A549 (cell line): ENCODE measurements around the gene CCDC121. TPM values are rescaled to one million over a fixed set of nuclear protein-coding genes. Genes with fewer than 3 reads are reported as not detected.
A peak's percentile ranks its signal among the peaks of the same experiment; 100 is the strongest.

Experiments
- ATAC-seq, 2 experiments: fragments of 200-7000 bp in 1 of 2; fragments of >200 bp in 1 of 2; cut with Nextera tagmentation in 1 of 2; cut with Tn5 transposase in 1 of 2; 3 replicates each; pipeline versions ENCODE4 v1.8.0 to v1.9.1; 2018 to 2020; ENCODE audit warnings: mild to moderate bottlenecking in 1 of 2, moderate library complexity in 1 of 2
- CTCF ChIA-PET: fragments of 300-600 bp; sonication (Branson Sonifier 250); formaldehyde crosslinking; extraction: SDS; loops from one replicate; lab custom pipeline; 2021; ENCODE audit warnings: antibody characterized with exemption, inconsistent platforms; lab: Yijun Ruan, JAX
- POLR2A ChIA-PET: fragments of 350-600 bp; formaldehyde crosslinking; extraction: SDS; loops from one replicate; lab custom pipeline; 2021; ENCODE audit warnings: antibody characterized with exemption, inconsistent platforms; lab: Yijun Ruan, JAX
- DNase-seq, 2 experiments: peaks; one replicate each; pipeline versions ENCODE4 v3.0.0 to v3.0.0-alpha.2; 2011 to 2016; ENCODE audit warnings: low read depth in 1 of 2, low spot score in 1 of 2
- FAIRE-seq: peaks from 2 replicates; lab custom pipeline; 2011; peaks lifted over from hg19 to GRCh38; lab: Jason Lieb, UNC
- H3K27ac ChIP-seq, 2 experiments: fragments of >200 bp; sonication (Bioruptor Twin); formaldehyde crosslinking; 3 replicates each; pipeline ENCODE4 v1.5.1; 2016 to 2017
- H3K4me1 ChIP-seq: fragments of >200 bp; sonication (Bioruptor Twin); formaldehyde crosslinking; 3 replicates; pipeline ENCODE4 v1.6.1; 2016
- H3K4me2 ChIP-seq: fragments of >200 bp; sonication (Bioruptor Twin); formaldehyde crosslinking; 3 replicates; pipeline ENCODE4 v1.6.1; 2016
- H3K4me3 ChIP-seq: fragments of >200 bp; sonication (Bioruptor Twin); formaldehyde crosslinking; 3 replicates; pipeline ENCODE4 v1.5.1; 2016
- H3K9me3 ChIP-seq: fragments of >200 bp; sonication (Bioruptor Twin); formaldehyde crosslinking; 3 replicates; pipeline ENCODE4 v1.6.1; 2016
- BHLHE40 ChIP-seq: IDR thresholded peaks from 2 replicates; pipeline ENCODE4 v1.6.1; 2012; ENCODE audit warnings: low read depth, low read length, inconsistent platforms
- CHD2 ChIP-seq: fragments of 150-350 bp; IDR thresholded peaks from 2 replicates; pipeline ENCODE4 v1.6.1; 2014; ENCODE audit warnings: low read length; ENCODE audit not compliant: partially characterized antibody
- EP300 ChIP-seq, 2 experiments: fragments of >200 bp; sonication (Bioruptor Twin); formaldehyde crosslinking; IDR thresholded peaks; 2 replicates in 1 of 2; 3 replicates in 1 of 2; pipeline ENCODE4 v1.6.1; 2016 to 2017
- FOXS1 ChIP-seq: fragments of 250-450 bp; sonication (Bioruptor Pico); IDR thresholded peaks from 2 replicates; pipeline ENCODE4 v1.5.0; 2020; ENCODE audit warnings: mild to moderate bottlenecking, moderate library complexity
- HES2 ChIP-seq: fragments of >200 bp; sonication (Bioruptor Twin); formaldehyde crosslinking; IDR thresholded peaks from 2 replicates; pipeline ENCODE4 v1.6.1; 2016
- HOXA7 ChIP-seq: fragments of 250-450 bp; sonication (Bioruptor Pico); IDR thresholded peaks from 2 replicates; pipeline ENCODE4 v1.5.0; 2020; ENCODE audit warnings: mild to moderate bottlenecking, moderate library complexity
- MAFK ChIP-seq: fragments of 450-650 bp; IDR thresholded peaks from 2 replicates; pipeline ENCODE4 v1.6.1; 2014; ENCODE audit not compliant: partially characterized antibody
- MAX ChIP-seq: IDR thresholded peaks from 2 replicates; pipeline ENCODE4 v1.6.1; 2012
- REST ChIP-seq: fragments of 200-600 bp; sonication (generic); IDR thresholded peaks from 2 replicates; pipeline ENCODE4 v1.6.1; 2016; ENCODE audit warnings: antibody characterized with exemption, mild to moderate bottlenecking, moderate library complexity
- SMC3 ChIP-seq: fragments of >200 bp; sonication (Bioruptor Twin); formaldehyde crosslinking; IDR thresholded peaks from 3 replicates; pipeline ENCODE4 v1.6.1; 2018; ENCODE audit warnings: inconsistent platforms
- TFCP2L1 ChIP-seq: fragments of 250-450 bp; sonication (Bioruptor Pico); IDR thresholded peaks from 2 replicates; pipeline ENCODE4 v1.5.0; 2021; ENCODE audit warnings: mild to moderate bottlenecking
- ZNF302 ChIP-seq: fragments of 250-450 bp; sonication (Bioruptor Pico); IDR thresholded peaks from 2 replicates; pipeline ENCODE4 v1.9.0; 2021; ENCODE audit warnings: inconsistent platforms, mild to moderate bottlenecking, moderate library complexity
- WGBS: methylation state at CpG from one replicate; pipeline ENCODE4 v1.1.6; 2017; ENCODE audit errors: missing lambda C conversion rate; 5-methylcytosine and 5-hydroxymethylcytosine counted together
- polyA plus RNA-seq, 4 experiments: library from polyadenylated mRNA; depleted of rRNA in 3 of 4; stranded (reverse); fragments of >200 nt; fragmentation: RNase III in 1 of 4; extraction: RNeasy Plus Mini Kit Qiagen cat#74134 plus additional on column Dnase treatment in 1 of 4; gene quantifications; 2 replicates in 3 of 4; 3 replicates in 1 of 4; pipeline ENCODE4 v1.2.3, GENCODE V29; 2011 to 2017

The CCDC121 gene
- polyA plus RNA-seq, 2 of the 4 experiments (the other 2 are of a cell fraction) = 5.2 to 7.8 TPM

- TF ChIP-seq REST (peak; percentile 42; the same call in 1 of the 2 replicates), MAX (peak; percentile 88), MAFK (no peak), EP300 (IDR thresholded peaks at IDR 0.05) (no peak), HES2 (no peak)
Observed at GRCh38 chr2:27663285-27664153, 34.7 kb upstream of the CCDC121 start, which contains the start of the genes SLC4A1AP and SUPT7L (continued).

- 82% methylated on average over 1 of the region's 1 CpG for WGBS
- H3K4me3 ChIP-seq = no peak overlapping the region
- ATAC-seq = no peak
- no peaks in the 10 kb centered on the region for H3K9me3 ChIP-seq
- CTCF ChIA-PET = interaction anchor here (11.0 kb wide), 1 partner anchor 21 kb away, joined by 118 read pairs; no protein-coding TSS in a partner anchor
- POLR2A ChIA-PET = no interaction called here
- no peak for DNase-seq
- no peak overlapping the region for H3K27ac ChIP-seq
- no peak overlapping the region for H3K4me2 ChIP-seq
- FAIRE-seq = no peak
- H3K4me1 ChIP-seq = peaks cover 24% of the 10 kb centered on the region
- TF ChIP-seq BHLHE40 (no peak), MAFK (peak; percentile 96), HOXA7 (no peak), CHD2 (no peak)
- TF ChIP-seq, all 56 proteins: peak for 1
Observed at GRCh38 chr2:27661371-27661770, 32.6 kb upstream of the CCDC121 start.

- ATAC-seq = peak; percentile 24 to 51; a peak in 4 of 6 replicates
- TF ChIP-seq SMC3 (no peak), MAFK (peak; percentile 91)
- TF ChIP-seq, all 56 proteins: peak for 1
- CTCF ChIA-PET = interaction anchor here (1.0 to 3.9 kb wide), 4 partner anchors 24 to 246 kb away, joined by 3 to 26 read pairs (median 4); partner anchors contain the start of gene PPM1G
Observed at GRCh38 chr2:27655155-27655951, 26.5 kb upstream of the CCDC121 start.

GRCh38 chr2:27653397-27653796 lies 24.6 kb upstream of the CCDC121 start:
- POLR2A ChIA-PET = interaction anchor here (0.9 kb wide), 1 partner anchor 24 kb away, joined by 3 read pairs; the partner anchor contains the start of gene GPN1
- no peak overlapping the region for H3K27ac ChIP-seq
- ATAC-seq (peak in 1 of 2 experiments; percentile 48; a peak in 3 of 6 replicates), FAIRE-seq (no peak)
- H3K9me3 ChIP-seq = no peaks in the 10 kb centered on the region
- CTCF ChIA-PET = interaction anchor here (3.9 kb wide), 1 partner anchor 30 kb away, joined by 26 read pairs; no protein-coding TSS in a partner anchor
- WGBS = 68% methylated on average over 2 of the region's 2 CpGs
- peaks cover 6% of the 10 kb centered on the region; the same call in 2 of the 3 replicates for H3K4me1 ChIP-seq
- H3K4me2 ChIP-seq = no peak overlapping the region
- H3K4me3 ChIP-seq = no peak overlapping the region
- TF ChIP-seq ZNF302 (CRISPR knock-in tag) (no peak), FOXS1 (CRISPR knock-in tag) (no peak), TFCP2L1 (no peak)
- TF ChIP-seq, all 56 proteins: peak for 0
- no peak for DNase-seq

More at GRCh38 chr2:27655155-27655951, 26.5 kb upstream of the CCDC121 start:
- Histone ChIP-seq H3K4me2 (no peak overlapping the region), H3K27ac (no peak overlapping the region), H3K9me3 (no peaks in the 10 kb centered on the region), H3K4me1 (peaks cover 9% of the 10 kb centered on the region; the same call in 2 of the 3 replicates), H3K4me3 (no peak overlapping the region)
- DNase-seq (peak in 1 of 2 experiments; percentile 29), FAIRE-seq (no peak)
- 82% methylated on average over 7 of the region's 7 CpGs for WGBS
- POLR2A ChIA-PET = interaction anchor here (1.0 kb wide), 1 partner anchor 8 kb away, joined by 4 read pairs; the partner anchor contains the start of genes SLC4A1AP and SUPT7L
